ENCODE measurements around the gene IGSF9B. TPM values are rescaled to one million over a fixed set of nuclear protein-coding genes. Genes with fewer than 3 reads are reported as not detected.
A peak's percentile ranks its signal among the peaks of the same experiment; 100 is the strongest.

IGSF9B gene
- total RNA-seq, 1 donor from 2014 or later, result 2.0 TPM

- no peak for DNase-seq (ENCODE audit: low read depth)
Measured at GRCh38 chr11:133938166-133938565, 18.6 kb downstream of the IGSF9B start.

DNA sequence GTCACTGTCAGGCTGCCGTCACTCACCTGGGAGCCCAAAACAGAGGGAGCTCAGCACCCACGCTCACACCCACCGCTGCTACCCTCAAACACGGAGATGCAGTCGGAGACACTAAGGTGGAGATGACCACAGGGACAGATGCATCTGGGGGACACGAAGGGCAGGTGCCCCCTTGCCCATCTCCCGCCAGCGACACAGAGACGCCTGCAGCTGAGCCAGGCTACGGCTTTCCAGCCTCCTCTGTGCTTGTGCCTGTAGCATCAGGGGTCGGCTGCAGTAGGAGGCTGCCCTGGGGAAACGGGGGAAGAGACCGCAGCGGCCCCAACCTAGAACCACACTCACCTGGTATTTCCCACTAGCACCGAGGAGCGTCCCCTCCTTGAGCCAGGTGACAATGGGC is 19.3 kb downstream of the IGSF9B start:
- DNase-seq (ENCODE audit: low read depth), result no peak

DNA sequence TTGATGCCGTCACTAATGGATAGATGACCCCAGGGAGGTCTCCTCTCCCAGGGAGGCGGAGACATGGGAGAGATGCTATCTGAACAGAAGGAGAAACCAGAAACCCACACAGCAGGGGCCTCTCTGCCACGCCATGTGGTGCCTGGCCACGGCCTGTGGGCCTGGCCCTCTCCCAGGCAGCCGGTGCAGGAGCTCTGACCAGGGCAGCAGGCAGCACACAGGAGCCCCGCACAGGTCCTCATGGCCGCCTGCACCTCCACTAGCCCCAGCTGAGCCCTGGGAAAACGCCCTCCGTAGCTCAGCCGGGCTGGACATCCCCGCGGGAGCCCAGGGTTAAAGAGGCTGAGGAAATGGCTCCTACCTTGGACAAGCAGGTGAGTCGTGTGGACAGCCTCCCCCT is 19.8 kb downstream of the IGSF9B start:
- no peak for DNase-seq (ENCODE audit: low read depth)

DNA sequence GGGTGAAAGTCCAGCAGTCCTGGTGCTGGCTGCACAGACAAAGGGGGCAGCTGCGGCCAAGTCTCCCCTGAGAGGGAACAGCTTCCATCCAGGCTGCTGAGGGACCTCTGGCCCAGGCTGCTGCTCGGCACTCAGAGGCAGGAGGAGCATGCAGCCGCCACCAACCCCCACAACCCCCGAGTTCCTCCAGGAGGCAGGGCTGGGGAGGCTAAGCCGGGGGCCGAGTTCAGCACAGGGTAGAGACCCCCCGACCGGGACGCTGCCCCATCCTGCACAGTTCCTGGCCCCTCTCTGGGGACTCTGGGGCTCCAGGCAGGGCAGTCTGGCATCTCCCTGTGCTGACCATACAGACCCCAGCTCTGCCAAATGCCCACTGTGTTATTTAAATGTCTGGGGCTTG is 20.2 kb downstream of the IGSF9B start:
- DNase-seq (ENCODE audit: low read depth), result no peak

- DNase-seq (ENCODE audit: low read depth), result no peak
Measured at GRCh38 chr11:133936136-133936535, 20.6 kb downstream of the IGSF9B start.

DNA sequence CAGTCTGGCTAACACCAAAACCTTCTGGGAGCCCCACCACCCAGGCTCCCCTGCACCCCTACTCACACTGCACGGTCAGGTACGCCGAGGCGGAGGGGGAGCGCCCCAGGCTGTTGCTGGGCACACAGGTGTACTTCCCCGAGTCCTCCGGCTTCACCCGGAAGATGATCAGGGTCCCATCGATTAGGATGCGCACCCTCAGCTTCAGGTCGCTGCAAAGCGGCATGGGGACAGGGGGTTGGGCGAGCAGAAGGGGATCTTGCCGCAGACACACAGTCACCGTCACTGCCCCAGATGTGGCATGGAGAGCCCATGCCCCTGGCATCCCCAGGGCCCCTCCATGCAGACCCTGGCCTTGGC is 21.2 kb downstream of the IGSF9B start:
- DNase-seq (ENCODE audit: low read depth), result no peak

DNA sequence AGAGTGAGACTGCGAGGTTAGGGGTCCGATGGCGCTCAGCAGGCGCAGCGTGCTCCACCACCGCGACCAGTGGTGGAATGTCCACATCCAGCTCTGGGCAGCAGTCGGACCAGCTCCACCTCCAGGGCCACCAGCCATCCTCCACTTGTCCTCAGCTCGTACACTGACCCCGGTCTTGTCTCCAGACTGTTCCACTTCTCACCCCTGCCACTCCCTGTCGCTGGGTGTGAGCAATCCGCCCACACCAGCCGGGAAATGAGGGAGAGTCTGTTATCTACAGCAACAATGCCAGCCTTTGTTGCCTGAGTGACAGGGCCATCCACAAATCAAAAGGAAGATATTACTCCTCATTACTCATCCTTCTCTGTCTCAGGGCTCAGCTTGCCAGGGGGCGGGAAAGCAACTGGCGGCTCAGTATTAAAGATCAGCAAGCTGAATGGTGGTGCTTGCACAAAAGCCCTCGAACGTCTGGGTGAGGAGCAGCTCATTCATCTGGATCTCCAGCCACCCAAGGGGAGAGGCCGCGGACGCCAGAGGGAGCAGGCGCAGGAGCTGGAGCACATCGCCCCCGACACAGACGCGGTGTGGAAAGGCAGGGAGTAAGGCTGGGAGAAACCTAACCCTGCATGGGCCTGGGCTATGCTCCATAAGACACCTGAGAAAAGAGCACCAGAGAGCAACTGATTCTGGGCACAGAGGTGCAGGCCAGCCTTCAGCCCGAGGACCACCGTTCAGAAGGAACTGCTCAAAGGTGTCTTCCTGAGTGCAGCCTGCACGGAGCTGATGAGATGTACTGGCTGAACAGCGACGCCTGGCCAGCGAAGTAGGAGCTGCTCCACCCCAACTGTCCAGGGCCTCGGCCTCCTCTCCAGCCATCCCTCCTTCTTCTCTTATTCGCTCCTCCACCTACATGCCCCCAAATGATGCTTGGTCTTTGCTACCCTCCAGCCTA is 21.9 kb downstream of the IGSF9B start:
- DNase-seq (ENCODE audit: low read depth), result peak; percentile 1

GRCh38 chr11:133934096-133934495 is 22.7 kb downstream of the IGSF9B start:
- DNase-seq (ENCODE audit: low read depth), result no peak

GRCh38 chr11:133931449-133932060 is 25.2 kb downstream of the IGSF9B start:
- DNase-seq (ENCODE audit: low read depth), result no peak

DNA sequence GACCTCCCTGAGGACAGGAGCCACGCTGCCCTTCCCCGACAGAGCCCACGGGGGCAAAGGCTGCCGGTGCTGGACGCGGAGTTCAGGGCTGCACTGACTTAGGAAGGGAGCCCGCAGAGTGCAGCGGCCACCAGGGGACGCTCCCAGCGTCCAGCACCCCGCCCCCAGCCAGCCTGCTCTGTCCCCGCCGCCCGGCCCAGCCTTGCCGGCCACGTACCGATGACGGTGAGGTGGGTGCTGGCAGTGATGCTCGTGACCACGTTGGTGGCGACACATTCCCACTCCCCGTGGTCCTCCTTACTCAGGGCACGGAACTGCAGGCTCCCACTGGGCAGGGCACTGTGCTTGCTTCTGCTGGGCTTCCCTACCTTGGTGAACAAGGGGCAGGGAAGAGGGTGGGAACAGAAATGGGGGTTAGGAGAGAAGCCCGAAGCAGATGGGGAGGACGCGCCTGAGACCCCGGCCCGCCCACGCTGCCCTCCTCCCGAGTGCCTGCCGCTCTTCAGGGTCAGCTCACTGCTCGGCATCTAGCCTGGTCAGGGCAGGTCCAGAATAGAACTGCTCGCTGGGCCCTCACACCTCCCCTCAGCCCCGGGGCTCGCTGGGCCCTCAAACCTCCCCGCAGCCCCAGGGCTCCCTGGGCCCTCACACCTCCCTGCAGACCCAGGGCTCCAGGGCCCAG is 25.9 kb downstream of the IGSF9B start:
- no peak for DNase-seq (ENCODE audit: low read depth)

GRCh38 chr11:133930053-133930766 is 26.6 kb downstream of the IGSF9B start:
- DNase-seq (ENCODE audit: low read depth), result no peak

- DNase-seq (ENCODE audit: low read depth), result no peak
Measured at GRCh38 chr11:133929401-133930052, 27.2 kb downstream of the IGSF9B start.

GRCh38 chr11:133928628-133929059 is 28.1 kb downstream of the IGSF9B start:
- peak; percentile 7 for DNase-seq (ENCODE audit: low read depth)

DNA sequence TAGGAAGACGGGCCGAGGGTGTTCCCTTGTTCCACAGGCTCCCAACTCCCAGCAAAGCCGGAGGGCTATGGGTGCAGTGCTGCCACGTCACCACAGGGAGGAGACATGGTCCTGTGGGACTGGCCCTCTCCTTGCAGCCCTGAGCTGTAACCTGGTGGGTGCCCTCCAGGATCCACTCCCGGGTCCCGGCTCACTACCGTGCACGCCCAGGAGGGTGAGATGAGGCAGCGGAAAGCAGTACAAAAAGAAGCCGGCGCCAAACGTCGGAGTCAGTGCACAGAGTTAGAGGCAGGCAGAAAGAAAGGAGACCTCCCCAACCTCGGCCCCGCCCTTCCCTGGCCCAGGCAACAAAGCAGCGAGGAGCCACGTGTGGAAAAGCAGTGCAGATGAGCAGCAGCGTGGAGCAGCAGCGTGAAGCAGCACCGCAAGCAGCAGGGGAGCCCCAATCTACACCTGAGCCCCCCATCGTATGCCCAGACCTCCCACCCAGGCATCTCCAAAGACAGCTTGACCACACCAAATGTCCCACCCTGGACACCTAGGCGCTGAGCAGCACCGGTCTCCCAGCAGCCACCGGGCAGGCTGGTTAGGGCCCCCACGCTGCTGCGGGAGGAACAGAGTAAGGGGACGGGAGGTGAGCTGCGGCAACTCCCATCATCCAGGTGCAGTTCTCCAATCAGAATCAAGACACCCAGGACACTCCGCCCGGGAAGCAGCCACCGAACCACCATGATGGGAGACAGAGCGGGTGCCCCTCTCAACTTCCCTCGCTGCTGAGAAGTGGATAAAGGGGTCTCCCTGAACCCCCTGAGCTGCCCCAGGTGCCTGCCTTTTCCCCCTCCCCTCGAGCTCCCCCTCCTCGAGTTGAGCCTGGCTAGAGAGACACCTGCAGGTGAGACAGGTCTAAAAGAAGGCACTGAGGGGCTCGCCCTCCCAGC is 28.8 kb downstream of the IGSF9B start:
- DNase-seq (ENCODE audit: low read depth), result peak; percentile 11

DNA sequence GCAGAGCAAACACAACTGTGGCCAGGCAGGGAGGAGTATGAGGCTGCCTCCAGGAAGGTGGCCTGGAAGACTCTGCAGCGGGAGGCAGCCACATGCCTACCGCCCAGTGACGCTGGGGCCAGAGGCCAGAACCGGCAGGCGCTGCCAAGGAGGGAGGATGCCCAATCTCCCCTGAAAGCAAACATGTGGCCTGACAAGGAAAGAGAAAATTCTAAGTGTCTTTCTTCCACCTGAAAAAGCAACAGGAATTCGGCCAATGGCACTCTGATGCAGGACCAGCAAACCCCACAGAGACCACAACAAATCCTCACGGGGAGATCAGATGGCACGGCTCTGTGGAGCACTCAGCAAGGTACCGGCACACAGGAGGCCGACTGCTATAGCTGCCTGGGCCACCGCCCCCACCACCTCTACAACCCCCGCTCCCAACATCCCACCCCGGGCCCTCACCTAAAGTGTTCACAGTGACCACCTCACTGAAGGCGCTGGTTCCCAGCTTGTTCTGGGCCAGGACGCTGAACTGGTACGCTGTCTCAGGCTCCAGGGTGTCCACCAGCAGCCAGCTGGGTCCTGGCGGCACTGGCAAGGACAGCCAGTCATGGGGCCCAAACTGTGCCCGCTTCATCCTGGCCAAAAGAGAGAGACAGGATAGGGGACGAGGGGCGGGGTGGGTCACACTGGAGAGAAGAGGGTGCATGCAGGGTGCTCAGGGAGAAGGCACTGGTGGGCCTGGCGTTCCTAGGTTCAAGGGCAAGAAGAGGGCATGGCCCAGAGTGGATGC is 30.1 kb downstream of the IGSF9B start:
- no peak for DNase-seq (ENCODE audit: low read depth)

GRCh38 chr11:133925756-133926155 is 31.0 kb downstream of the IGSF9B start:
- no peak for DNase-seq (ENCODE audit: low read depth)

- DNase-seq (ENCODE audit: low read depth), result no peak
Measured at GRCh38 chr11:133924661-133925060, 32.1 kb downstream of the IGSF9B start.

DNA sequence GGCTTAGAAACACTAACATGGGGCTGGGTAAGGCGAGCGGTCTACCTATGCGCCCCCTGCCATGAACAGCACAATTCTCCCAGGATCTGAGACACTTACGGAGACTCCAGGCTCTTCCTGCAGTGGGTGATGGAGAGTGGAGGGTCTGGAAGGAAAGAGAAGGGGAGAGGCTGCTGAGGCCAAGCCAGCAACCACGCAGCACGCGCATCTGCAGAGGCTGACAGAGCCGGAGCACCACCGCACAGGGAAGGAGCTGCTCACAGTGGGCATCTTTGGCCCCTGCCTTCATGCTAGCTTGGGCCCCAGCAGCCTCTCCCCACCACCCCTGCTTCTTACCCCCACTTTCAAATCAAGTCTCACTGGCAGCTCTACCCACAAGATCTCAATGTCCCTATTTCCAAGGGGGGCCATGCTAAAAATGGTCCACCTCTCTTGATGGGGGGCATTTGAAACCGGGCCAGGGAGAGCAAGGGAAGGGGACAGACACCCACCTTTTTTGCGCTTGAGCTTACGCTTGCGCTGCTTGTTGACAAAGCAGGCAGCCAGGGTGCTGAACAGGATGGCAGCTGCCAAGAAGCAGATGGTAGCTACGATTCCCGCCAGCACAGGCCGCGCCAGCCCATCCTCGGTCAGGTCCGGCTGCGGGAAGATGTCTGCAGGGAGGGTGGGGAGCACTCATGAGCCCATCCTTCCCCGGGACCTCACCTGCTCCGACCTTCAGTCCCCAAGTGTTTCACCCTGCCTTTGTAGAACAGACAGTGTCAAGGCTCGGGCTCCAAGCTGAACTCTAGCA is 34.5 kb downstream of the IGSF9B start:
- DNase-seq (ENCODE audit: low read depth), result no peak

DNA sequence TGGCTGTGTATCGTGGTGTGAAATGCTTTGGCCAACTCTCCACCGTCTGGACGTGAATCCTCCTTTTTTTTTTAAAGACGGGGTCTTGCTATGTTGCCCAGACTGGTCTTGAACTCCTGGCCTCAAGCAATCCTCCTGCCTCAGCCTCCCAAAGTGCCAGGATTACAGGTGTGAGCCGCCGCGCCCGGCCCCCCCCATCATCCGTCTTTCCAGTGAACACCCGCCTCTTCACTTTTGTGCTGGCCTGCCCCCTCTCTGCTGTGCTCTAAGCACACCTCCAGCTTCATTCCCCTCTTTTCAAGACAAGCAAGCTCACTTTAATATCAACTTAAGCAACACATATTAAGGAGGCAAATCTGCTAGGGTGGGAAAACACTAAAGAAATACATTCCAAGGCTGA is 35.3 kb downstream of the IGSF9B start:
- no peak for DNase-seq (ENCODE audit: low read depth)
